ENCODE measurements around the gene KHDC3L.

GRCh38 chr6:73388433-73388799, 26.0 kb downstream of the KHDC3L start:
- TF ChIP-seq, protein P1, sequence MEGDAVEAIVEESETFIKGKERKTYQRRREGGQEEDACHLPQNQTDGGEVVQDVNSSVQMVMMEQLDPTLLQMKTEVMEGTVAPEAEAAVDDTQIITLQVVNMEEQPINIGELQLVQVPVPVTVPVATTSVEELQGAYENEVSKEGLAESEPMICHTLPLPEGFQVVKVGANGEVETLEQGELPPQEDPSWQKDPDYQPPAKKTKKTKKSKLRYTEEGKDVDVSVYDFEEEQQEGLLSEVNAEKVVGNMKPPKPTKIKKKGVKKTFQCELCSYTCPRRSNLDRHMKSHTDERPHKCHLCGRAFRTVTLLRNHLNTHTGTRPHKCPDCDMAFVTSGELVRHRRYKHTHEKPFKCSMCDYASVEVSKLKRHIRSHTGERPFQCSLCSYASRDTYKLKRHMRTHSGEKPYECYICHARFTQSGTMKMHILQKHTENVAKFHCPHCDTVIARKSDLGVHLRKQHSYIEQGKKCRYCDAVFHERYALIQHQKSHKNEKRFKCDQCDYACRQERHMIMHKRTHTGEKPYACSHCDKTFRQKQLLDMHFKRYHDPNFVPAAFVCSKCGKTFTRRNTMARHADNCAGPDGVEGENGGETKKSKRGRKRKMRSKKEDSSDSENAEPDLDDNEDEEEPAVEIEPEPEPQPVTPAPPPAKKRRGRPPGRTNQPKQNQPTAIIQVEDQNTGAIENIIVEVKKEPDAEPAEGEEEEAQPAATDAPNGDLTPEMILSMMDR (IDR thresholded peaks at IDR 0.05; ENCODE audit: poor library complexity), result no peak
- no peak for TF ChIP-seq EZH2 (IDR thresholded peaks at IDR 0.05; ENCODE audit: borderline replicate concordance)
